Measurements from ENCODE around the gene NPC1L1.
"Not testable (repeated sequence)": the region's sequence is repeated elsewhere in the genome, so short reads cannot be mapped to it uniquely, and the experiment has no call there.

Gene NPC1L1

GRCh38 chr7:44572771-44573170 lies 31.6 kb upstream of the NPC1L1 start:
- Mint-ChIP-seq H3K36me3 (ENCODE audit: low read depth) (peaks cover 67% of the 10 kb centered on the region), H3K9me3 (no peaks in the 10 kb centered on the region), H3K4me3 (peak overlapping the region; percentile 96), H3K27ac (peak overlapping the region; percentile 95), H3K27me3 (no peaks in the 10 kb centered on the region), H3K4me1 (ENCODE audit: low read depth) (peaks cover 39% of the 10 kb centered on the region)

GRCh38 chr7:44569959-44570358 lies 28.8 kb upstream of the NPC1L1 start:
- H3K9me3 Mint-ChIP-seq = no peaks in the 10 kb centered on the region
- H3K27ac Mint-ChIP-seq = no peak overlapping the region
- peaks cover 30% of the 10 kb centered on the region for H3K4me1 Mint-ChIP-seq (ENCODE audit: low read depth)
- no peaks in the 10 kb centered on the region for H3K27me3 Mint-ChIP-seq
- peaks cover 79% of the 10 kb centered on the region for H3K36me3 Mint-ChIP-seq (ENCODE audit: low read depth)
- H3K4me3 Mint-ChIP-seq = no peak overlapping the region

GRCh38 chr7:44568771-44569560 lies 27.8 kb upstream of the NPC1L1 start:
- Mint-ChIP-seq H3K36me3 (ENCODE audit: low read depth) (peaks cover 84% of the 10 kb centered on the region), H3K27ac (peak overlapping the region; percentile 41)

GRCh38 chr7:44567884-44568283 lies 26.8 kb upstream of the NPC1L1 start:
- Mint-ChIP-seq H3K9me3 (no peaks in the 10 kb centered on the region), H3K27me3 (no peaks in the 10 kb centered on the region), H3K4me1 (ENCODE audit: low read depth) (peaks cover 16% of the 10 kb centered on the region), H3K36me3 (ENCODE audit: low read depth) (peaks cover 81% of the 10 kb centered on the region), H3K27ac (peak overlapping the region; percentile 60), H3K4me3 (no peak overlapping the region)

More at GRCh38 chr7:44568771-44569560, 27.8 kb upstream of the NPC1L1 start:
- no peak overlapping the region for H3K4me3 Mint-ChIP-seq
- H3K4me1 Mint-ChIP-seq (ENCODE audit: low read depth) = peaks cover 21% of the 10 kb centered on the region
- no peaks in the 10 kb centered on the region for H3K9me3 Mint-ChIP-seq
- no peaks in the 10 kb centered on the region for H3K27me3 Mint-ChIP-seq

- no peaks in the 10 kb centered on the region for H3K9me3 Mint-ChIP-seq
- peaks cover 69% of the 10 kb centered on the region for H3K36me3 Mint-ChIP-seq (ENCODE audit: low read depth)
- peak overlapping the region; percentile 17 for H3K27ac Mint-ChIP-seq
- H3K4me3 Mint-ChIP-seq = no peak overlapping the region
- H3K27me3 Mint-ChIP-seq = no peaks in the 10 kb centered on the region
- H3K4me1 Mint-ChIP-seq (ENCODE audit: low read depth) = peaks cover 6% of the 10 kb centered on the region
These were observed 25.6 kb upstream of the NPC1L1 start for GRCh38 chr7:44566680-44567079.

GRCh38 chr7:44565795-44566559 lies 24.8 kb upstream of the NPC1L1 start:
- Mint-ChIP-seq H3K9me3 (no peaks in the 10 kb centered on the region), H3K27me3 (no peaks in the 10 kb centered on the region), H3K4me1 (ENCODE audit: low read depth) (no peaks in the 10 kb centered on the region), H3K27ac (peak overlapping the region; percentile 80), H3K36me3 (ENCODE audit: low read depth) (peaks cover 62% of the 10 kb centered on the region), H3K4me3 (no peak overlapping the region)

- H3K4me1 Mint-ChIP-seq (ENCODE audit: low read depth) = no peaks in the 10 kb centered on the region
These were observed 24.1 kb upstream of the NPC1L1 start for GRCh38 chr7:44565097-44565794.

GRCh38 chr7:44564606-44565005 lies 23.5 kb upstream of the NPC1L1 start:
- H3K4me3 Mint-ChIP-seq = no peak overlapping the region
- peaks cover 51% of the 10 kb centered on the region for H3K36me3 Mint-ChIP-seq (ENCODE audit: low read depth)
- no peaks in the 10 kb centered on the region for H3K27me3 Mint-ChIP-seq
- no peaks in the 10 kb centered on the region for H3K9me3 Mint-ChIP-seq
- H3K4me1 Mint-ChIP-seq (ENCODE audit: low read depth) = no peaks in the 10 kb centered on the region
- peak overlapping the region; percentile 80 for H3K27ac Mint-ChIP-seq

More at GRCh38 chr7:44565097-44565794, 24.1 kb upstream of the NPC1L1 start:
- Mint-ChIP-seq H3K36me3 (ENCODE audit: low read depth) (peaks cover 57% of the 10 kb centered on the region), H3K9me3 (no peaks in the 10 kb centered on the region), H3K27me3 (no peaks in the 10 kb centered on the region), H3K4me3 (no peak overlapping the region), H3K27ac (peak overlapping the region; percentile 80)

- Mint-ChIP-seq H3K27ac (peak overlapping the region; percentile 36), H3K36me3 (ENCODE audit: low read depth) (peaks cover 39% of the 10 kb centered on the region), H3K9me3 (no peaks in the 10 kb centered on the region), H3K4me3 (no peak overlapping the region), H3K4me1 (ENCODE audit: low read depth) (no peaks in the 10 kb centered on the region), H3K27me3 (no peaks in the 10 kb centered on the region)
These were observed 22.1 kb upstream of the NPC1L1 start for GRCh38 chr7:44563171-44563679.

- not testable (repeated sequence) for H3K9me3 Mint-ChIP-seq; H3K4me1 Mint-ChIP-seq (ENCODE audit: low read depth); H3K27ac Mint-ChIP-seq; H3K27me3 Mint-ChIP-seq; H3K4me3 Mint-ChIP-seq
- peaks cover 34% of the 10 kb centered on the region for H3K36me3 Mint-ChIP-seq (ENCODE audit: low read depth)
These were observed 21.5 kb upstream of the NPC1L1 start for GRCh38 chr7:44562622-44562962.

GRCh38 chr7:44561962-44562621 lies 21.0 kb upstream of the NPC1L1 start:
- Mint-ChIP-seq H3K4me3 (no peak overlapping the region), H3K27ac (no peak overlapping the region), H3K4me1 (ENCODE audit: low read depth) (no peaks in the 10 kb centered on the region), H3K27me3 (no peaks in the 10 kb centered on the region), H3K36me3 (ENCODE audit: low read depth) (peaks cover 29% of the 10 kb centered on the region), H3K9me3 (no peaks in the 10 kb centered on the region)

GRCh38 chr7:44561481-44561880 lies 20.4 kb upstream of the NPC1L1 start:
- H3K4me1 Mint-ChIP-seq (ENCODE audit: low read depth) = no peaks in the 10 kb centered on the region
- H3K4me3 Mint-ChIP-seq = no peak overlapping the region
- no peaks in the 10 kb centered on the region for H3K27me3 Mint-ChIP-seq
- H3K36me3 Mint-ChIP-seq (ENCODE audit: low read depth) = peaks cover 26% of the 10 kb centered on the region
- H3K9me3 Mint-ChIP-seq = no peaks in the 10 kb centered on the region
- H3K27ac Mint-ChIP-seq = no peak overlapping the region

- Mint-ChIP-seq H3K36me3 (ENCODE audit: low read depth) (peaks cover 10% of the 10 kb centered on the region), H3K27ac (no peak overlapping the region)
These were observed 18.4 kb upstream of the NPC1L1 start for GRCh38 chr7:44559485-44559884.

GRCh38 chr7:44557485-44557884 lies 16.4 kb upstream of the NPC1L1 start:
- Mint-ChIP-seq H3K27ac (no peak overlapping the region), H3K36me3 (ENCODE audit: low read depth) (no peaks in the 10 kb centered on the region), H3K9me3 (no peaks in the 10 kb centered on the region), H3K27me3 (no peaks in the 10 kb centered on the region), H3K4me3 (no peak overlapping the region), H3K4me1 (ENCODE audit: low read depth) (no peaks in the 10 kb centered on the region)

More at GRCh38 chr7:44559485-44559884, 18.4 kb upstream of the NPC1L1 start:
- Mint-ChIP-seq H3K4me3 (no peak overlapping the region), H3K4me1 (ENCODE audit: low read depth) (no peaks in the 10 kb centered on the region), H3K27me3 (no peaks in the 10 kb centered on the region), H3K9me3 (no peaks in the 10 kb centered on the region)
